DND-41 (cell line): ENCODE results near the gene GTF2H2C_2.
"Not testable (repeated sequence)": the region's sequence is repeated elsewhere in the genome, so short reads cannot be mapped to it uniquely, and the experiment has no call there.

ENCODE experiments used
- CTCF ChIP-seq: IDR thresholded peaks from 2 replicates; pipeline ENCODE4 v1.5.1; 2012; ENCODE audit warnings: borderline replicate concordance, low read length, moderate library complexity, mild to moderate bottlenecking; ENCODE audit not compliant: poor library complexity, severe bottlenecking; ENCODE audit errors: extremely low read depth
- EZH2 ChIP-seq: IDR thresholded peaks from 3 replicates; pipeline ENCODE4 v1.6.1; 2012; ENCODE audit warnings: borderline replicate concordance, low read depth, mild to moderate bottlenecking, moderate library complexity, low read length, inconsistent platforms; ENCODE audit not compliant: severe bottlenecking

GRCh38 chr5:70459188-70459587 lies 44.0 kb downstream of the GTF2H2C_2 start:
- not testable (repeated sequence) for TF ChIP-seq EZH2, CTCF
